NCI-H128 (cell line): ENCODE results near the gene GREB1L.
"Not testable (repeated sequence)": the region's sequence is repeated elsewhere in the genome, so short reads cannot be mapped to it uniquely, and the experiment has no call there.

Experiments used
- DNase-seq: peaks from one replicate; lab custom pipeline; 2025; ENCODE audit not compliant: unreplicated experiment; lab: John Stamatoyannopoulos, UW

The GREB1L gene

GRCh38 chr18:21305621-21306020 lies 63.6 kb downstream of the GREB1L start:
- no peak for DNase-seq

DNA sequence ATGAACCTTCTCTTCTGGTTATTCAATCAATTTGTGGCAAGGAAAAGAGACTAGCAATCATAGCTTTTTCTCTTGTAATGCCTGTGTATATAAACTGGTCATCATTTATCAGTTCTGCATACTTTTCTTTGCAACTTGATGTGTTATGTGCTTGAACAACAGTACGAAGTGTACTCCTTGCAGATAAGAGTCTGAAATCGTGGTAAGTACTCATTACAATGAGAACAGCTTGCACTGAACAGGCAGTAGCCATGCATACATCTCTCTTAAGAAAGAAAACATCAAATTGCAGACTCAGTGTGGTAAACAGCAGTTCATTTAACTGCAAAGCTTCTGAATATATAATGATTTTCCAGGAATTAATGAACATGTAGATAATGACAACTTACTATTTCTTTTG lies 64.3 kb downstream of the GREB1L start:
- no peak for DNase-seq

DNA sequence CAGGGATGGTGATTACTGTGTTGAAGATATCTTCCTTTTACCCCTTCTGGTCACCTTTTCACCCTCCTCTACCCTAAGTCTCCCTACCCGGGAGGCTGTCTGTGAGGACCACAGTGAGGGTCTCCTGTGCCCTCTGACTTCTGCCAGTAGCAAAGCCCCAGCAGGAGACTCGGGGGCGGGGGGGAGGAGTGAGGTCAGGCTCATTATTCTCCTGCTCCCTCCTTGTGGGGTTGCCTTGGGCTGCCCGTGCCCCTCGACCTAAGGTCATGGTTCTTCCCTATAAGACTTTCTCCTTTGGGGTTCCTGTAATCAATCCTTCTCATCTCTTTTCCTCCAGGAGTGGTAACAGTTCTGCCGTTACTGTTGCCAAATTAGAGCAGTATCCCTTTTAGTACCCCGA lies 65.5 kb downstream of the GREB1L start:
- DNase-seq = no peak

- DNase-seq = no peak
Measured at GRCh38 chr18:21309248-21309647, 67.2 kb downstream of the GREB1L start.

DNA sequence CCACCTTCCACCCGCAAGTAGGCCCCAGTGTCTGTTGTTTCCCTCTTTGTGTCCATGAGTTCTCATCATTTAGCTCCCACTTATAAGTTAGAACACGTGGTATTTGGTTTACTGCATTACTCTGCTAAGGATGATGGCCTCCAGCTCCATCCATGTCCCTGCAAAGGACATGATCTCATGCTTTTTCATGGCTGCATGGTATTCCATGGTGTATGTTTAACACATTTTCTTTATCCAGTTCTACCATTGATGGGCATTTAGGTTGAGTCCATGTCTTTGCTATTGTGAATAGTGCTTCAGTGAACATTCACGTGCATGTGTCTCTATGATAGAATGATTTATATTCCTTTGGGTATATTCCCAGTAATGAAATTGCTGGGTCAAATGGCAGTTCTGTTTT lies 69.9 kb downstream of the GREB1L start:
- not testable (repeated sequence) for DNase-seq

DNA sequence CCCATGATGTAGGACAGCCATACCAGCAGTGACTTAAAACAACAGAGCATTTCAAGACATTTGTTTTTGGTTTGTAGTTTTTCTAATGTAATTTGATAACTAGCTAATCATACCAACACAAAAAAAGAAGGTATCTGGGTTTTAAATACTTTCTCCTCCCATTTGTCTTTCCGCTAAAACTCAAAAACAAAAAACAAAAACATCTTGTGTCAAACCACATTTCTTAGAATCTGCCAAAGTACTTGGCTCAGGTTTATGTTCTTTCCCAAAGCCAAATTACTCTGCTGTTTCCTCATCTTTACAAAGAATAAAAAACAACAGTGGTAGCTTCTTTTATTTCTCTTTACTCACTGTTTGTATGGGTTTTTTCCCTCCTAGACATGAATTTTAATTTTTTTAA lies 71.5 kb downstream of the GREB1L start:
- DNase-seq = no peak

GRCh38 chr18:21314724-21315123 lies 72.7 kb downstream of the GREB1L start:
- DNase-seq = no peak

GRCh38 chr18:21315126-21315525 lies 73.1 kb downstream of the GREB1L start:
- DNase-seq = not testable (repeated sequence)

DNA sequence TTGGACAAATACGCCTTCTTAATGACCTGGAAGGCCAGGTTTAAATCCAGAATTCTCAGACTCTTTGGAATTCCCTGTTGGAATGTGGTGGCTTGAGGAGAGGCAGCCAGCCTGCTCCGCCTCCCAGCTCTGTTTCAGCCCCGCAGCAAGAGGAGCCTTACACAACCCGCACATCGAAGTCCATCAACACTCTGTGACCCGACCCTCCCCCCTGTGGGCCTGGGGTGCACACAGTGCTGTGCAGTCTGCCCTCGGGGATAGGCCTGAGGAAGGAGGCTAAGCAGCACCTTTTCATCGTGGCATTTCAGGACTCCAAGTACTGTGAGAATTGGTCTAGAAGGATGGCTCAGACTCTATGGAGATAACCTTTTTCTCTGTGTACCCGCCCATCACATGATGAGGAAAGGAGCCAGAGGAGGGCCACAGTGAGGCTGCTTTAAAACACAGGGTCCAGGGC lies 73.7 kb downstream of the GREB1L start:
- no peak for DNase-seq

DNA sequence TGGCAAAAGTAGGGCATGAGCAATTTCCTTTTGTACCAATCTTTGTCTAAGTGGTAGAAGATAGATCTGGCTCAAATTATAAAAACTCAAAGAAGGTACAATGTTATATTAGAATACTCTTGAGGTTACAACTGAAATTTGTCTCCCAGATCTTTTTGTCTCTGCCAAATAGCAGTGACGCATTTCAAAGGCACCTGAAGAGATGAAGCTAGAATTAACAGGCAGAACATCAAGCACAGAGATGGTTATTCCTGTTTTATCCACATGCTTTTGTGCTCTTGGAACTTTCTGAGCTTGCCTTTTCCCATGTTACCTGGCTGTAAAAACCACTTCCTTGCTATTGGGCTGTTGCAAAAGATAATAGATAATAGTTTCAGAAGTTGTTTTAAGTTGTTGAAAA lies 74.3 kb downstream of the GREB1L start:
- no peak for DNase-seq

- no peak for DNase-seq
Measured at GRCh38 chr18:21321711-21322110, 79.7 kb downstream of the GREB1L start.

GRCh38 chr18:21327101-21327500 lies 85.1 kb downstream of the GREB1L start:
- no peak for DNase-seq

- no peak for DNase-seq
Measured at GRCh38 chr18:21330122-21330701, 88.2 kb downstream of the GREB1L start.

DNA sequence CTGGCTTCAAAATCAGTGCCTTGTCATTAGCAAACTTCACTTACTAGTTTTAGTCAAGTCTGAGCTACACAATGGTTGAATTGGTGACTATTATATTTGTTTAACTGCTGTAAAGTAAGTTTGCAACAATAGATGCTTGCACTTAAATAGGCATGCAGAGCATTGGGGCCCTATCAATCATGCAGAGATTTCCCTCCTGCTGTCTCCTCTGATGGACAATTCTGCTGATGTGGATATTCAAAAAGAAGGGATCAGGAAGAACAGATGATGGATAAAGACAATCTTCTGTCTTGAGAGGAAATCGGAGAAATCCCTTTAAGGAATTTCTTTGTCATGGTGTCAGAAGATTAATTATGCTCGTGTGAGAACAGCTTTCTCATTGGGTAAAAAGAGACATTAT lies 89.0 kb downstream of the GREB1L start:
- DNase-seq = no peak

DNA sequence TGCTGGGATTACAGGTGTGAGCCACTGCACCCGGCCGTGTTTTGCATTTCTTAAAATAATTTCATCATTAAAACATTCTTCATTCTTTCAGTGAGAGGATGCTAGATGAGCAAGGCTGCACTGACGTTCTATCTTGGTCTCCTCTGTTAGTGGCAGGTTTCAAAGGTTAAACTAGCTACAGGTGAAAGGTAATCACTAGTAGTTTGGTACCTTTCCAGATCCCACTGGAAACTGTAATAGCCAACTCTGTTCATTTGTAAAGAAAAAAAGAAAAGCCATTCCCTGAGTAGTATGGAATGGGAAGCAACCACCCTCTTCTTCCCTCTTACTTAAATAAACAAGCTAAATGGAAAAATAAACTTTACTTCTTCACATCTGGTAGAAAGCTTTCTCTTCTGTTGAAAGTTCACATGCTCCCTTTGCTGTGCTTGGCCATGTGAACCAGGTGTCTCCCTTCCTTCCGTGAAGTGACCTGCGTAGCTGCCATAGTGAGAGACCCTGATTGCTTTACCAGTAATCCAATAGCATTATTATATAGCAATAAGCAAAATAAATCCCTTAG lies 94.0 kb downstream of the GREB1L start:
- DNase-seq = no peak

- DNase-seq = no peak
Measured at GRCh38 chr18:21336846-21337245, 94.8 kb downstream of the GREB1L start.

DNA sequence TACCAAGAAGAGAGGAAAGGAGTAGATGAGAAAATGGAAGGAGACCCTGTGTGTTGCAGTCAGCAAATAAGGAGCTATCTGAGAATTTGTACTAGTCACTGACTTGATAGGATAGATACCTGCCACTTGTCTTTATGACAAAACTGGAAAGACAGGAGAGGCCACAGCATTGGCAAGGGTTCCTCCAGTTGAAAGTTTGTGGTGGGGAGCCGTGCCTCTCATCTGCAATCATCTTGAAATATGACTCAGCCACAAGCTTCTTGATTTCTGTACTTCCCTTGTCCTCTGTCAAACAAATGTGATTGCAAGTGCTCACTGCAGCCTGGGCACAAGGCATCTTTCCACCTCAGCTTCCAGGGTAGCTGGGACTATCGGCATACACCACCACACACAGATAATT lies 99.1 kb downstream of the GREB1L start:
- DNase-seq = no peak

DNA sequence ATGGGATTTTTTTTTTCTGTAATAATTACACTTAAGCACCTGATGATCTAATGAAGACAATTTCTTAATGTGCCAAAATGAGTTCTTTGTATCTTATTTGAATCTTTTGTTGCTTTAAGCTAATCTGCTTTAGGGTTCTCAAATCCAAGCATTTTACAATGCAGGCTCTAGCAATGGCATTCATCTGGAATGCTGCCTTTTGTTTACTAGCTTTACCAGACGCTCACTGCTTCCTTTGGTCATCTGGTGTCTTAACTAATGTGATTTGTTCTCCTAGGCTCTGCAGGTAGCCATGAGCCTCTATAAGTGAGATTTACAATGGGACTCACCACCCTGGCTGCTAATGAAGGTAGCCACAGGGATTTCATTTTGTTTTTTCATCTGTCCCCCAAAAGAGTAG lies 100.3 kb downstream of the GREB1L start:
- DNase-seq = no peak

DNA sequence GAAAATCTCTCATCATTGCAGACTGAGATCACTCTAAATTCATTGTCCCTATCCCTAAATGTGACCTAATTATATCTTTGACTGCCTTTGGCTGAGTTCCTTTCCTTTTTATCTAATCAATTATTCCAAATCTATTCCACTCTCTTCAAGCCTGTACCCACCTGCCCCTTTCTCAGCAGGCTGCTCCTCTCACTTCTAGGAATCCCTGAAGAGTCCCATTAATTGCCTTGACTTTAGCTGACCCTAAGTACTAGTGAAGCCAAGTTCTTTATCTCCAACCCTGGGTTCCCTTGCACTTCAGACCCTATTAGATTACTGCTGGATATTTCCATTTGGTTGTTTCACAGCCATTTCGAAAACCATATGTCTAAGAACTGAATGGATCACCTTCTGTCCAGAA lies 102.8 kb downstream of the GREB1L start:
- no peak for DNase-seq

GRCh38 chr18:21345840-21346239 lies 103.8 kb downstream of the GREB1L start:
- DNase-seq = no peak

GRCh38 chr18:21359746-21360145 lies 117.7 kb downstream of the GREB1L start:
- no peak for DNase-seq

- DNase-seq = no peak
Measured at GRCh38 chr18:21361307-21361880, 119.4 kb downstream of the GREB1L start.

GRCh38 chr18:21362831-21363230 lies 120.8 kb downstream of the GREB1L start:
- DNase-seq = no peak
